ENCODE measurements around the gene C1orf53. TPM values are rescaled to one million over a fixed set of nuclear protein-coding genes. Genes with fewer than 3 reads are reported as not detected.

Gene C1orf53
- total and polyA plus RNA-seq, 2 of the 4 experiments (the other 2 are of a cell fraction) = 4.8 to 7.0 TPM

DNA sequence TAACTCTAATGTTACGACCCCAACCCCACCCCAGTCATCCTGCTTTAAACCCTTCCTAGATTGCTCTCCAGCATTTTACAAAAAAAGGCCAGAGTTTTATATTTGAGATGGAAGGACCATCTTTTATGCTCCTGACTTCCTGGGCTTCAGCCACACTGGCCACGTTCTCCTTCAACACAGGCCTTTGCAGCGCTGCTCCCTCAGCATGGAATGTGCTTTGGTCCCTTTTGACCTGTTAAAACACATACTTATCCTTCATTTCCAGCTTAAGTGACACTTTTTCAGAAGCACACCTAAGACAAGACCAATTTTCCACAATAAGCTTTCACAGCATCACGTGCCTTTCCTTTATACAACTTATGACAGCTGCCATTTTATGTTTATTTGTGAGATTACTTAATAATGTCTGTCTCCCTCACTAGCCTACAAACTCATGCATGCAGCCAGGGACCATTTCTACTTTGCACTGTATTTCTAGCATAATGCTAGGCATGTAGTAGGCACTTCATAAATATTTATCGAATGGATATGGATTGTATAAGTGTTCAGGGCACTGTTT lies 49.3 kb downstream of the C1orf53 start:
- H3K23ac ChIP-seq (ENCODE audit: low read depth, low read length) = no peak overlapping the region
- no peak overlapping the region for H2BK20ac ChIP-seq (ENCODE audit: low read depth, low read length)
- intact Hi-C loops (cut with micrococcal nuclease) (loop anchor here (10.0 kb wide), 1 partner anchor 63 kb away; no protein-coding TSS in a partner anchor), dilution Hi-C loops (cut with HindIII; ENCODE audit: low sequenced_read_pairs, unreplicated experiment) (no loop called here), in situ Hi-C loops (cut with MboI; ENCODE audit: low sequenced_read_pairs) (no loop called here)
- no TSS peak for BruUV-seq (replicated peaks)
- H2AK9ac ChIP-seq (replicated peaks; ENCODE audit: low read depth, low read length, poor library complexity) = no peak overlapping the region
- H3K27me3 ChIP-seq (ENCODE audit: control insufficient read depth, insufficient read depth, low read length) = no peaks in the 10 kb centered on the region
- H2BK15ac ChIP-seq (ENCODE audit: low read depth, low read length) = no peak overlapping the region
- H3K4me1 ChIP-seq (ENCODE audit: control insufficient read depth, insufficient read depth, low read length) = 0 out of 2 replicates have a peak, but pooled peaks cover 2% of the 10 kb centered on the region
- no peak overlapping the region for H2BK120ac ChIP-seq (ENCODE audit: low read depth, low read length)
- TF ChIP-seq CEBPB (IDR thresholded peaks at IDR 0.05; ENCODE audit: low read depth, low read length) (no peak), MAFK (IDR thresholded peaks at IDR 0.05; ENCODE audit: low read depth, low read length) (no peak), MXI1 (IDR thresholded peaks at IDR 0.05; ENCODE audit: borderline replicate concordance, low read depth, low read length) (no peak), RAD21 (IDR thresholded peaks at IDR 0.05; ENCODE audit: low read length) (no peak), NFE2L2 (IDR thresholded peaks at IDR 0.05; ENCODE audit: low read depth, low read length) (no peak), POLR2A (IDR thresholded peaks at IDR 0.05; ENCODE audit: low read depth, low read length) (no peak), RFX5 (IDR thresholded peaks at IDR 0.05; ENCODE audit: low read depth, low read length) (no peak), BHLHE40 (IDR thresholded peaks at IDR 0.05; ENCODE audit: low read depth, low read length) (no peak), CTCF (conservative IDR thresholded peaks at IDR 0.05; ENCODE audit: low read depth, low read length) (no peak), ELK1 (IDR thresholded peaks at IDR 0.05; ENCODE audit: borderline replicate concordance, low read depth, low read length) (no peak), CHD1 (IDR thresholded peaks at IDR 0.05; ENCODE audit: low read depth, low read length) (no peak), FOS (IDR thresholded peaks at IDR 0.05; ENCODE audit: low read depth, low read length) (no peak)
- ATAC-seq (ENCODE audit: low read depth) (no peak), DNase-seq (no peak)
- no peak overlapping the region for H2BK5ac ChIP-seq (ENCODE audit: low read depth, low read length, poor library complexity, severe bottlenecking)
- H3K36me3 ChIP-seq (ENCODE audit: control insufficient read depth, insufficient read depth, low read length) = no peaks in the 10 kb centered on the region
- no peaks in the 10 kb centered on the region for H3K79me1 ChIP-seq (ENCODE audit: low read depth in 1 of 2, low read length in 2 of 2)
- no peak overlapping the region for H3K4me3 ChIP-seq (ENCODE audit: insufficient read depth, low read depth, low read length)
- H2AFZ ChIP-seq (replicated peaks; ENCODE audit: low read length, poor library complexity) = no peak overlapping the region
- CTCF ChIA-PET = no interaction called here
- H3K9me1 ChIP-seq (ENCODE audit: insufficient read depth, low read length) = no peaks in the 10 kb centered on the region; the same call in 1 of the 2 replicates
- no peak overlapping the region for H4K8ac ChIP-seq (ENCODE audit: low read depth in 2 of 2, low read length in 2 of 2)
- H3K9ac ChIP-seq (ENCODE audit: low read depth, low read length) = no peak overlapping the region
- H3K9me3 ChIP-seq (ENCODE audit: control insufficient read depth, insufficient read depth, low read length) = no peaks in the 10 kb centered on the region
- 67% methylated on average over 3 of the region's 5 CpGs; no CpG with 5 or more reads in 1 of the 2 experiments for WGBS, 2 experiments (ENCODE audit: extremely low coverage in 2 of 2, insufficient read length in 1 of 2)
- no peak overlapping the region for H3K27ac ChIP-seq (ENCODE audit: insufficient read depth, low read length)
- H4K91ac ChIP-seq (ENCODE audit: insufficient read depth, low read depth, low read length) = no peak overlapping the region
- no peak overlapping the region for H3K14ac ChIP-seq (replicated peaks; ENCODE audit: low read depth, low read length)
- H4K5ac ChIP-seq (ENCODE audit: low read depth, low read length) = no peak overlapping the region
- no peak overlapping the region for H3K56ac ChIP-seq (ENCODE audit: extremely low read depth, insufficient read depth, low read length)
- POLR2A ChIA-PET (ENCODE audit: unreplicated experiment) = no interaction called here
- H3K18ac ChIP-seq (ENCODE audit: low read depth, low read length) = no peak overlapping the region
- H4K20me1 ChIP-seq (ENCODE audit: insufficient read depth, low read length) = no peaks in the 10 kb centered on the region
- no peak overlapping the region for H3K4me2 ChIP-seq (ENCODE audit: low read depth, low read length)
- H2AK5ac ChIP-seq (ENCODE audit: low read depth, low read length) = no peak overlapping the region
- no peak overlapping the region for H3K4ac ChIP-seq (ENCODE audit: low read depth, low read length)
